Colonic mucosa (tissue), 4 donors: ENCODE measurements around the gene ATP5F1D. TPM values are rescaled to one million over a fixed set of nuclear protein-coding genes. Genes with fewer than 3 reads are reported as not detected.

Experiments used
- DNase-seq: peaks from one replicate; pipeline ENCODE4 v3.0.0-alpha.2; 2020
- H3K27ac ChIP-seq: fragments of 200-600 bp; one replicate; pipeline ENCODE4 v1.8.0; 2021
- H3K27me3 ChIP-seq: fragments of 200-600 bp; one replicate; pipeline ENCODE4 v1.8.0; 2021
- H3K36me3 ChIP-seq: fragments of 200-600 bp; one replicate; pipeline ENCODE4 v1.8.0; 2021
- H3K4me1 ChIP-seq: fragments of 200-600 bp; one replicate; pipeline ENCODE4 v1.8.0; 2021; ENCODE audit warnings: mild to moderate bottlenecking
- H3K4me3 ChIP-seq: fragments of 200-600 bp; one replicate; pipeline ENCODE4 v1.8.0; 2021
- H3K9ac ChIP-seq, 2 donors: one replicate each; pipeline ENCODE4 v1.7.0; 2013; ENCODE audit warnings: control low read depth in 2 of 2, low read depth in 2 of 2, low read length in 2 of 2
- H3K9me3 ChIP-seq: fragments of 200-600 bp; one replicate; pipeline ENCODE4 v1.8.0; 2021
- CTCF ChIP-seq: fragments of 200-600 bp; IDR thresholded peaks from one replicate; pipeline ENCODE4 v1.8.0; 2022; ENCODE audit warnings: antibody characterized with exemption, mild to moderate bottlenecking
- intact Hi-C: fragments of 100-400 bp; cut with DNase I; formaldehyde crosslinking; loops from one replicate; pipeline ENCODE4 v1.14.1; 2022
- total RNA-seq, 2 donors: library from RNA; stranded (reverse); fragmentation: NEBNext Ultra II Directional in 1 of 2; extraction: Animal tissue kit (Norgen Biotek cat#: 25700) in 1 of 2; gene quantifications; one replicate each; pipeline ENCODE4 v1.2.1, GENCODE V29; 2021
- donor health status: healthy.
- donor health status: DM: no; HTN: no; CAD: no.
- donor health status: DM: no; HTN: no; CAD: no.

Gene ATP5F1D
- total RNA-seq, 2 donors from 2014 or later = 359 to 627 TPM

GRCh38 chr19:1284979-1285736 lies 43.6 kb downstream of the ATP5F1D start:
- Histone ChIP-seq H3K9me3 (no peaks in the 10 kb centered on the region), H3K9ac (peak overlapping the region; percentile 13 to 89), H3K4me3 (no peak overlapping the region), H3K36me3 (no peaks in the 10 kb centered on the region), H3K27ac (peak overlapping the region; percentile 91), H3K4me1 (peaks cover 8% of the 10 kb centered on the region), H3K27me3 (peaks cover 17% of the 10 kb centered on the region)
- peak; percentile 31 for DNase-seq
- no peak for TF ChIP-seq CTCF
- intact Hi-C loops = loop anchor here (5.0 to 10.0 kb wide), 3 partner anchors 72 to 230 kb away; partner anchors contain the start of genes ADAMTSL5 and NDUFS7

- H3K9me3 ChIP-seq = no peaks in the 10 kb centered on the region
- DNase-seq = no peak
- intact Hi-C loops = loop anchor here (10.0 kb wide), 1 partner anchor 229 kb away; the partner anchor contains the start of gene ADAMTSL5
- TF ChIP-seq CTCF = no peak
- H3K27ac ChIP-seq = peak within 1 kb of the TSS; percentile 91
- peak within 1 kb of the TSS; percentile 53 for H3K4me3 ChIP-seq
- H3K36me3 ChIP-seq = no peaks in the 10 kb centered on the region
- peaks cover 17% of the 10 kb centered on the region for H3K27me3 ChIP-seq
- H3K9ac ChIP-seq = peak within 1 kb of the TSS; percentile 73 to 89
- H3K4me1 ChIP-seq = peaks cover 8% of the 10 kb centered on the region
These were observed 44.3 kb downstream of the ATP5F1D start, which contains the start of gene EFNA2 for GRCh38 chr19:1285737-1286360. Gene EFNA2, plus strand, starts transcription at chr19:1285873. Its CDS starts 296 bp downstream, at chr19:1286169.

- Histone ChIP-seq H3K27ac (peak overlapping the region; percentile 85), H3K27me3 (peaks cover 17% of the 10 kb centered on the region), H3K36me3 (no peaks in the 10 kb centered on the region), H3K9me3 (no peaks in the 10 kb centered on the region), H3K9ac (peak overlapping the region; percentile 73 to 76), H3K4me3 (peak overlapping the region; percentile 53), H3K4me1 (peaks cover 15% of the 10 kb centered on the region)
- TF ChIP-seq CTCF = no peak
- DNase-seq = peak; percentile 42
- intact Hi-C loops = loop anchor here (10.0 kb wide), 1 partner anchor 228 kb away; the partner anchor contains the start of gene ADAMTSL5
These were observed 45.2 kb downstream of the ATP5F1D start for GRCh38 chr19:1286487-1287353.

GRCh38 chr19:1287354-1288225 lies 46.0 kb downstream of the ATP5F1D start:
- no peaks in the 10 kb centered on the region for H3K9me3 ChIP-seq
- no peaks in the 10 kb centered on the region for H3K36me3 ChIP-seq
- no peak for DNase-seq
- intact Hi-C loops = loop anchor here (10.0 kb wide), 1 partner anchor 227 kb away; the partner anchor contains the start of gene ADAMTSL5
- peak overlapping the region; percentile 60 to 76 for H3K9ac ChIP-seq
- H3K4me3 ChIP-seq = peak overlapping the region; percentile 53
- H3K27ac ChIP-seq = peak overlapping the region; percentile 85
- H3K4me1 ChIP-seq = peaks cover 15% of the 10 kb centered on the region
- H3K27me3 ChIP-seq = peaks cover 17% of the 10 kb centered on the region
- TF ChIP-seq CTCF = no peak
